GM12878 (cell line): ENCODE data around the gene WWOX. TPM values are rescaled to one million over a fixed set of nuclear protein-coding genes. Genes with fewer than 3 reads are reported as not detected.

Source experiments
- ATAC-seq: fragments of 200-7000 bp; cut with Tn5 transposase; 3 replicates; pipeline ENCODE4 v1.9.1; 2020; ENCODE audit warnings: mild to moderate bottlenecking, moderate library complexity
- BruUV-seq: library from RNA; stranded (reverse); fragments of 400-500 nt; replicated peaks from 2 replicates; lab custom pipeline; 2021; lab: Mats Ljungman, UMichigan
- CTCF ChIA-PET: fragments of 300-600 bp; sonication (Branson Sonifier 250); formaldehyde crosslinking; extraction: SDS; loops from one replicate; lab custom pipeline; 2021; ENCODE audit warnings: inconsistent platforms; lab: Yijun Ruan, JAX
- POLR2A ChIA-PET: fragments of 350-600 bp; formaldehyde crosslinking; extraction: SDS; loops from one replicate; lab custom pipeline; 2021; ENCODE audit warnings: inconsistent platforms; lab: Charles Lee
- RAD21 ChIA-PET: fragments of 300-600 bp; sonication (Branson Sonifier 250); formaldehyde crosslinking; loops from one replicate; lab custom pipeline; 2023; ENCODE audit warnings: antibody characterized with exemption; ENCODE audit not compliant: unreplicated experiment; lab: Charles Lee
- SMC1A ChIA-PET: fragments of 300-600 bp; sonication (Branson Sonifier 250); formaldehyde crosslinking; loops from one replicate; lab custom pipeline; 2023; ENCODE audit not compliant: unreplicated experiment, uncharacterized antibody; lab: Charles Lee
- DNase-seq: peaks from one replicate; pipeline ENCODE4 v3.0.0-alpha.2; 2011; ENCODE audit warnings: low read depth, low spot score
- FAIRE-seq: peaks from 3 replicates; lab custom pipeline; 2011; peaks lifted over from hg19 to GRCh38; lab: Jason Lieb, UNC
- H2AFZ ChIP-seq: 2 replicates; pipeline ENCODE4 v1.6.0; 2011; ENCODE audit warnings: low read depth, low read length, control low read depth; ENCODE audit not compliant: control insufficient read depth
- H3K27ac ChIP-seq: 2 replicates; pipeline ENCODE4 v1.5.1; 2011; ENCODE audit warnings: control low read depth; ENCODE audit not compliant: control insufficient read depth, insufficient read depth
- H3K27me3 ChIP-seq, 2 experiments: replicated peaks in 1 of 2; 2 replicates each; pipeline versions ENCODE4 v1.6.0 to v1.6.1; 2011; ENCODE audit warnings: low read length in 1 of 2; ENCODE audit not compliant: control insufficient read depth in 2 of 2, insufficient read depth in 2 of 2
- H3K36me3 ChIP-seq, 2 experiments: 2 replicates each; pipeline ENCODE4 v1.5.1; 2011; ENCODE audit warnings: low read length in 1 of 2; ENCODE audit not compliant: control insufficient read depth in 2 of 2, insufficient read depth in 2 of 2
- H3K4me1 ChIP-seq: 2 replicates; pipeline ENCODE4 v1.6.1; 2011; ENCODE audit warnings: mild to moderate bottlenecking, low read length, moderate library complexity, mixed read lengths; ENCODE audit not compliant: control insufficient read depth, insufficient read depth
- H3K4me2 ChIP-seq: 2 replicates; pipeline ENCODE4 v1.6.0; 2011; ENCODE audit warnings: control low read depth; ENCODE audit not compliant: control insufficient read depth, insufficient read depth
- H3K4me3 ChIP-seq: fragments of 200-600 bp; sonication (generic); 2 replicates; pipeline ENCODE4 v1.5.1; 2016
- H3K79me2 ChIP-seq: 2 replicates; pipeline ENCODE4 v1.6.0; 2011; ENCODE audit warnings: low read length; ENCODE audit not compliant: control insufficient read depth, insufficient read depth
- H3K9ac ChIP-seq: 2 replicates; pipeline ENCODE4 v1.8.0; 2011; ENCODE audit warnings: low read length, control low read depth, mixed read lengths; ENCODE audit not compliant: control insufficient read depth, insufficient read depth
- H3K9me3 ChIP-seq: replicated peaks from 3 replicates; pipeline ENCODE4 v1.5.1; 2011; ENCODE audit warnings: mild to moderate bottlenecking, low read length; ENCODE audit not compliant: control insufficient read depth, insufficient read depth
- H4K20me1 ChIP-seq: 2 replicates; pipeline ENCODE4 v1.6.0; 2011; ENCODE audit not compliant: control insufficient read depth, insufficient read depth
- HDGF ChIP-seq: fragments of 450-650 bp; IDR thresholded peaks from 2 replicates; pipeline ENCODE4 v1.6.1; 2016; ENCODE audit warnings: antibody characterized with exemption
- MYB ChIP-seq: fragments of 150-350 bp; IDR thresholded peaks from 2 replicates; pipeline ENCODE4 v1.6.1; 2014; ENCODE audit warnings: mild to moderate bottlenecking, low read depth, low read length, borderline replicate concordance
- NR2C2 ChIP-seq: IDR thresholded peaks from 2 replicates; pipeline ENCODE4 v1.6.1; 2011; ENCODE audit warnings: borderline replicate concordance, low read depth; ENCODE audit not compliant: control insufficient read depth, insufficient read length
- NR2F1 ChIP-seq: fragments of 450-650 bp; conservative IDR thresholded peaks from 2 replicates; pipeline ENCODE4 v1.6.1; 2017; ENCODE audit warnings: mild to moderate bottlenecking
- PAX5 ChIP-seq: IDR thresholded peaks from 2 replicates; pipeline ENCODE4 v1.6.1; 2011; ENCODE audit warnings: low read depth, low read length, borderline replicate concordance
- POLR2AphosphoS5 ChIP-seq: IDR thresholded peaks from 2 replicates; pipeline ENCODE4 v1.6.1; 2011; ENCODE audit warnings: mild to moderate bottlenecking, low read length, inconsistent platforms
- SMAD1 ChIP-seq: fragments of 450-650 bp; IDR thresholded peaks from 2 replicates; pipeline ENCODE4 v1.6.1; 2018; ENCODE audit warnings: mild to moderate bottlenecking, low read depth; ENCODE audit not compliant: partially characterized antibody
- STAT3 ChIP-seq: IDR thresholded peaks from 2 replicates; pipeline ENCODE4 v1.6.1; 2011; ENCODE audit warnings: low read depth, low read length, improper control_type of control experiment
- ZNF622 ChIP-seq: fragments of 450-650 bp; IDR thresholded peaks from 2 replicates; pipeline ENCODE4 v1.6.1; 2017; ENCODE audit warnings: mild to moderate bottlenecking, inconsistent platforms
- ZZZ3 ChIP-seq: IDR thresholded peaks from 2 replicates; pipeline ENCODE4 v1.6.1; 2011; ENCODE audit warnings: low read depth; ENCODE audit not compliant: control insufficient read depth, insufficient read length
- WGBS: methylation state at CpG from one replicate; pipeline ENCODE4 v1.1.6; 2016; ENCODE audit warnings: low lambda C conversion rate; ENCODE audit not compliant: insufficient replicate concordance, insufficient coverage; ENCODE audit errors: missing lambda C conversion rate; 5-methylcytosine and 5-hydroxymethylcytosine counted together
- in situ Hi-C: fragments of 300-500 bp; cut with MboI; formaldehyde crosslinking; loops from 9 replicates; pipeline ENCODE4 v1.14.3; 2018; ENCODE audit warnings: mixed read lengths
- intact Hi-C: fragments of 100-400 bp; cut with micrococcal nuclease; formaldehyde crosslinking; loops from one replicate; pipeline ENCODE4 v1.14.2; 2022; ENCODE audit not compliant: unreplicated experiment
- polyA plus RNA-seq, 11 experiments: library from polyadenylated mRNA; depleted of rRNA in 4 of 11; unstranded in 6 of 11; stranded (reverse) in 5 of 11; fragments of >200 nt; fragmentation: Nextera tagmentation in 4 of 11; fragmentation: Illumina TruSeq in 1 of 11; extraction: Ambion mirVana in 4 of 11; extraction: Trizol in 1 of 11; gene quantifications; 1 replicate in 1 of 11; 2 replicates in 10 of 11; pipeline versions ENCODE4 v1.2.1 to v1.2.3, GENCODE V29; 2011 to 2016; ENCODE audit warnings: inconsistent platforms in 2 of 11, missing spikeins in 2 of 11, low read depth in 1 of 11
- total RNA-seq, 4 experiments: library from RNA; depleted of rRNA in 3 of 4; stranded (reverse); fragments of >200 nt in 3 of 4; fragmentation: Illumina TruSeq in 1 of 4; extraction: Trizol in 1 of 4; gene quantifications; 2 replicates each; pipeline versions ENCODE4 v1.2.1 to v1.2.3, GENCODE V29; 2013 to 2021
- TF ChIP-seq, protein P1 (sequence below): fragments of 150-350 bp; IDR thresholded peaks from 2 replicates; pipeline ENCODE4 v1.6.1; 2014; ENCODE audit warnings: mild to moderate bottlenecking, low read depth, low read length
- TF ChIP-seq, protein P2 (sequence below): IDR thresholded peaks from 2 replicates; pipeline ENCODE4 v1.6.1; 2012; ENCODE audit warnings: mild to moderate bottlenecking, low read depth, low read length

WWOX gene
- total and polyA plus RNA-seq, 10 of the 15 experiments (the other 5 are each of a cell fraction or from before 2014, with no cell fraction given), result 2.8 to 24.4 (median 17.8) TPM

DNA sequence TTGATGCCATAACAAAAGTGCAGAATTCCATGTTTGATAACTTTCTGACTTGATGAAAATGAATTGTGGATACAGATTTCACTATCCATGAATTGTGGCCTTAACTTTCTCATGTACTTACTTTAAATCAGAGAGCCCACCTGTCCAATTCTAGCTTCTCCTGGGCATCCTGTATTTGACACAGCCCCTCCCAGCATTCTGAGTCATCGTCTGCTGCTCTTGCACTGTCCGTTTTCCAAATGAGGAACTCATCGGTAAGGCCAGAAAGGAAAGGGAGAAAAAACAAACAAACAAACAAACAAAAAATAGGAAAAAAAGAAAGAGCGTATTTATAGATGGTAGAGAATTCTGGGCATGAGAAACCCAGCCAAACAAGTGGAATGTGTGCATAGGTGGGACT, 361.6 kb downstream of the WWOX start:
- no peak for DNase-seq
- SMC1A ChIA-PET, result no interaction called here
- no peaks in the 10 kb centered on the region for H4K20me1 ChIP-seq
- ATAC-seq, result no peak
- no peaks in the 10 kb centered on the region for H3K36me3 ChIP-seq
- in situ Hi-C loops, result no loop called here
- CTCF ChIA-PET, result no interaction called here
- POLR2A ChIA-PET, result no interaction called here
- 57% methylated on average over 4 of the region's 4 CpGs for WGBS
- RAD21 ChIA-PET, result no interaction called here
- intact Hi-C loops, result no loop called here
- BruUV-seq, result no TSS peak
- FAIRE-seq, result no peak
- no peak overlapping the region for H3K27ac ChIP-seq
- H3K4me1 ChIP-seq, result no peaks in the 10 kb centered on the region
- no peak overlapping the region for H3K4me3 ChIP-seq
- no peak overlapping the region for H3K9ac ChIP-seq
- no peak for TF ChIP-seq PAX5
- no peak for TF ChIP-seq MYB
- no peak for TF ChIP-seq SMAD1
- TF ChIP-seq, protein P1, sequence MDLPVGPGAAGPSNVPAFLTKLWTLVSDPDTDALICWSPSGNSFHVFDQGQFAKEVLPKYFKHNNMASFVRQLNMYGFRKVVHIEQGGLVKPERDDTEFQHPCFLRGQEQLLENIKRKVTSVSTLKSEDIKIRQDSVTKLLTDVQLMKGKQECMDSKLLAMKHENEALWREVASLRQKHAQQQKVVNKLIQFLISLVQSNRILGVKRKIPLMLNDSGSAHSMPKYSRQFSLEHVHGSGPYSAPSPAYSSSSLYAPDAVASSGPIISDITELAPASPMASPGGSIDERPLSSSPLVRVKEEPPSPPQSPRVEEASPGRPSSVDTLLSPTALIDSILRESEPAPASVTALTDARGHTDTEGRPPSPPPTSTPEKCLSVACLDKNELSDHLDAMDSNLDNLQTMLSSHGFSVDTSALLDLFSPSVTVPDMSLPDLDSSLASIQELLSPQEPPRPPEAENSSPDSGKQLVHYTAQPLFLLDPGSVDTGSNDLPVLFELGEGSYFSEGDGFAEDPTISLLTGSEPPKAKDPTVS, result no peak
- no peak for TF ChIP-seq STAT3
- TF ChIP-seq NR2C2, result no peak
- no peak for TF ChIP-seq ZZZ3
- TF ChIP-seq, protein P2, sequence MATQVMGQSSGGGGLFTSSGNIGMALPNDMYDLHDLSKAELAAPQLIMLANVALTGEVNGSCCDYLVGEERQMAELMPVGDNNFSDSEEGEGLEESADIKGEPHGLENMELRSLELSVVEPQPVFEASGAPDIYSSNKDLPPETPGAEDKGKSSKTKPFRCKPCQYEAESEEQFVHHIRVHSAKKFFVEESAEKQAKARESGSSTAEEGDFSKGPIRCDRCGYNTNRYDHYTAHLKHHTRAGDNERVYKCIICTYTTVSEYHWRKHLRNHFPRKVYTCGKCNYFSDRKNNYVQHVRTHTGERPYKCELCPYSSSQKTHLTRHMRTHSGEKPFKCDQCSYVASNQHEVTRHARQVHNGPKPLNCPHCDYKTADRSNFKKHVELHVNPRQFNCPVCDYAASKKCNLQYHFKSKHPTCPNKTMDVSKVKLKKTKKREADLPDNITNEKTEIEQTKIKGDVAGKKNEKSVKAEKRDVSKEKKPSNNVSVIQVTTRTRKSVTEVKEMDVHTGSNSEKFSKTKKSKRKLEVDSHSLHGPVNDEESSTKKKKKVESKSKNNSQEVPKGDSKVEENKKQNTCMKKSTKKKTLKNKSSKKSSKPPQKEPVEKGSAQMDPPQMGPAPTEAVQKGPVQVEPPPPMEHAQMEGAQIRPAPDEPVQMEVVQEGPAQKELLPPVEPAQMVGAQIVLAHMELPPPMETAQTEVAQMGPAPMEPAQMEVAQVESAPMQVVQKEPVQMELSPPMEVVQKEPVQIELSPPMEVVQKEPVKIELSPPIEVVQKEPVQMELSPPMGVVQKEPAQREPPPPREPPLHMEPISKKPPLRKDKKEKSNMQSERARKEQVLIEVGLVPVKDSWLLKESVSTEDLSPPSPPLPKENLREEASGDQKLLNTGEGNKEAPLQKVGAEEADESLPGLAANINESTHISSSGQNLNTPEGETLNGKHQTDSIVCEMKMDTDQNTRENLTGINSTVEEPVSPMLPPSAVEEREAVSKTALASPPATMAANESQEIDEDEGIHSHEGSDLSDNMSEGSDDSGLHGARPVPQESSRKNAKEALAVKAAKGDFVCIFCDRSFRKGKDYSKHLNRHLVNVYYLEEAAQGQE, result no peak
- no peak for TF ChIP-seq NR2F1
- no peak for TF ChIP-seq POLR2AphosphoS5
- no peak for TF ChIP-seq ZNF622
- TF ChIP-seq HDGF, result no peak
- no peak overlapping the region for H3K4me2 ChIP-seq
- no peaks in the 10 kb centered on the region for H3K27me3 ChIP-seq
- H3K79me2 ChIP-seq, result no peaks in the 10 kb centered on the region
- H3K9me3 ChIP-seq, result no peaks in the 10 kb centered on the region
- no peak overlapping the region for H2AFZ ChIP-seq
